Coronary artery (tissue), 2 donors: ENCODE measurements around the gene TSKU.

Experiments used
- DNase-seq: peaks from one replicate; pipeline ENCODE4 v3.0.0-alpha.2; 2017; ENCODE audit warnings: low spot score
- H3K27ac ChIP-seq, 2 donors: fragments of 200-600 bp; sonication (generic); one replicate each; pipeline ENCODE4 v1.5.1; 2016 to 2019
- H3K4me3 ChIP-seq: fragments of 200-600 bp; sonication (generic); 2 replicates; pipeline ENCODE4 v1.5.1; 2016; ENCODE audit warnings: mild to moderate bottlenecking, moderate library complexity
- CTCF ChIP-seq: fragments of 200-600 bp; sonication (generic); IDR thresholded peaks from one replicate; pipeline ENCODE4 v1.5.1; 2019; ENCODE audit warnings: antibody characterized with exemption

The TSKU gene

GRCh38 chr11:76797341-76798201 is 14.4 kb downstream of the TSKU start:
- H3K27ac ChIP-seq = peak overlapping the region in 1 of 2 donors; percentile 74
- H3K4me3 ChIP-seq = no peak overlapping the region
- DNase-seq = peak; percentile 68
- no peak for TF ChIP-seq CTCF

DNA sequence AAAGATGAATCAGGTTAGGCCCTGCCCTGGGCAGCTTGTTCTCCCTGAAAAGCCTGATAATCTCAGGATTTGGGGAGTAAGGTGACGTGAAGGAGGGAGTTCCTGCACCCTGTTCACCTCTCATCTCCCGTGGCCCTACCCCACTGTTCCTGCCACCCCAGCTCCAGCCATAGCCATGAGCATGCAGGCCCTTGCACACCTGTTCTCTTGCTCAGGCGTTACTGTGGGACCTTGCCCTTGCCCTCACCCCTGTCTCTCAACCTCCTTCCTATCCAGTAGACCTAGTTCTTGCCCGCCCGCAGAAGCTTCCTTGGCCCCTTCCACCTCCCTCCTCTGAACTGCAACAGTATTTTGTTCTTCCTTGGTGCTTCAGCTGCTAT is 15.0 kb downstream of the TSKU start:
- Histone ChIP-seq H3K4me3 (no peak overlapping the region), H3K27ac (peak overlapping the region; percentile 54 to 74)
- TF ChIP-seq CTCF = no peak
- peak; percentile 72 for DNase-seq

DNA sequence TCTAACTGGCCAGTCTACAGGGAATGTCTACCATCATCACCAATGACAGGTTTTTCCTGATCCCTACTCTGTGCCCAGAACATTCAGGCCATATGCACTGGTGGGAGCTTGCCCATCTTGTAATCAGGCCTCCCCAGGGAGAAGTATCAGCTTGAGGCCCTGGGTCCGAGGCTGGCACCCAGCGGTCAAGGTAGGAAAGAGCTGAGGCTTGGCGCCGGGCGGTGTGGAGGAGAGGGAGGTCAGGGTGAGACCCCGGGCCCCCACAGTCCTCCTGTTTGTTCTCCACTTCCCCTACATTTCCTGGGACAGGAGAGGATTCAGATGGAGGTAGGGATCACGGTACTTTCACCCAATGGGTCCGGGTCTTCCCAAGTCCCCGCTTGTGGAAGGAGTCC is 15.5 kb downstream of the TSKU start:
- TF ChIP-seq CTCF = no peak
- no peak for DNase-seq
- Histone ChIP-seq H3K4me3 (peak overlapping the region; percentile 59), H3K27ac (peak overlapping the region; percentile 54 to 74)

DNA sequence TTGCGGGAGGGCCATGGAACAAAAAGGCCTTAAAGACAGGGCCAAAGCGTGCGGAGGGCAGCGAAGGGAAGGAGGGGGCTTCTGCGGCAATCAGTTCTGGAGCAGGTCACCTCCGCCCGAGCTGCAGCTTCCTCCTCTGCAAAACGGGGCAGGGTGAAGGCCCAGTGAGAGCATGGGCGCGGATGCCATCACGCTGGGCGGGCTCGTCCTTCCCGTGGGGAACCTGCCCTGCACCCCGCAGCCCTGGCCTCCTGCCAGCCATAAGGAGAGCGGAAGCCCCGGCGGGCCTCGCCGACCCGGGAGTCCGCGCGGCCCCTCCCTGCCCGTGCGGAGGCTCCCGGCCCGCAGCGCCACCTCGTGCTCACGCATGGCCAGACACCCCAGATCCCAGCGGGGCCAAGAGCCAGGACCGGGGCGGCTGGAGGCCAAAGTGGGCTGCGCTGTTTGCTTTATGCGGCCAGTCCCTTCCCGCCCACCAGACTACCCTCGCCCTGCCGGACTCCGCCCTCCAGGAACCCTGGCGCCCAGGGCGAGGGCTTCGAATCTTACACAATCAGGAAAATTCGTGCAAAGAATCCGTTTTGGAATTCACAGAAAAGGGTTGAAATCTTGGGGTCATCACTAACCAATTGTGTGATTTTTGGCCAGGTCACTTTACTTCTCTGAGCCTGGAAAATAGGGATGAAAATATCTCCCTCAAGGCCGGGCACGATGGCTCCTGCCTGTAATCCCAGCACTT is 16.1 kb downstream of the TSKU start:
- peak; percentile 90 for DNase-seq
- Histone ChIP-seq H3K27ac (peak overlapping the region; percentile 54 to 74), H3K4me3 (peak overlapping the region; percentile 59)
- peak; percentile 85 for TF ChIP-seq CTCF

GRCh38 chr11:76800466-76801200 is 17.5 kb downstream of the TSKU start:
- peak; percentile 64 for DNase-seq
- Histone ChIP-seq H3K27ac (no peak overlapping the region), H3K4me3 (no peak overlapping the region)
- no peak for TF ChIP-seq CTCF

GRCh38 chr11:76801225-76801624 is 18.1 kb downstream of the TSKU start:
- Histone ChIP-seq H3K4me3 (no peak overlapping the region), H3K27ac (peak overlapping the region in 1 of 2 donors; percentile 7)
- TF ChIP-seq CTCF = no peak
- DNase-seq = peak; percentile 60
